H9 (cell line): ENCODE results near the gene ALDH1L1. TPM values are rescaled to one million over a fixed set of nuclear protein-coding genes. Genes with fewer than 3 reads are reported as not detected.

Experiments
- DNase-seq: peaks from one replicate; pipeline ENCODE4 v3.0.0-alpha.2; 2017
- H2AFZ ChIP-seq: one replicate; pipeline ENCODE4 v1.6.1; 2013; ENCODE audit warnings: mild to moderate bottlenecking, low read length, control low read depth, moderate library complexity
- H2AK5ac ChIP-seq: 2 replicates; pipeline ENCODE4 v1.6.1; 2013; ENCODE audit warnings: low read length, control low read depth, mixed read lengths; ENCODE audit not compliant: insufficient read length
- H2BK120ac ChIP-seq: one replicate; pipeline ENCODE4 v1.6.1; 2013; ENCODE audit warnings: low read depth, mild to moderate bottlenecking, low read length, control low read depth, inconsistent platforms; ENCODE audit not compliant: poor library complexity, severe bottlenecking
- H2BK12ac ChIP-seq: 2 replicates; pipeline ENCODE4 v1.6.1; 2013; ENCODE audit warnings: low read length, control low read depth, mixed read lengths, low read depth; ENCODE audit not compliant: insufficient read length
- H2BK15ac ChIP-seq: 2 replicates; pipeline ENCODE4 v1.6.1; 2013; ENCODE audit warnings: low read depth, low read length, control low read depth
- H2BK20ac ChIP-seq: one replicate; pipeline ENCODE4 v1.6.1; 2013; ENCODE audit warnings: low read depth, mild to moderate bottlenecking, low read length, control low read depth, inconsistent platforms; ENCODE audit not compliant: poor library complexity, severe bottlenecking
- H2BK5ac ChIP-seq: 2 replicates; pipeline ENCODE4 v1.6.1; 2013; ENCODE audit warnings: low read length, control low read depth, mixed read lengths; ENCODE audit not compliant: insufficient read length
- H3K14ac ChIP-seq: 2 replicates; pipeline ENCODE4 v1.6.1; 2013; ENCODE audit warnings: low read length, control low read depth; ENCODE audit not compliant: insufficient read depth
- H3K18ac ChIP-seq: 2 replicates; pipeline ENCODE4 v1.6.1; 2013; ENCODE audit warnings: low read depth, mild to moderate bottlenecking, mixed read lengths, low read length, control low read depth; ENCODE audit not compliant: insufficient read length
- H3K23ac ChIP-seq: 2 replicates; pipeline ENCODE4 v1.6.1; 2013; ENCODE audit warnings: low read length, control low read depth, mixed read lengths, low read depth; ENCODE audit not compliant: insufficient read length
- H3K23me2 ChIP-seq: 2 replicates; pipeline ENCODE4 v1.6.1; 2013; ENCODE audit warnings: low read depth, mild to moderate bottlenecking, mixed read lengths, low read length, control low read depth; ENCODE audit not compliant: insufficient read length, poor library complexity, severe bottlenecking
- H3K27ac ChIP-seq: 2 replicates; pipeline ENCODE4 v1.5.1; 2013; ENCODE audit warnings: low read length, control low read depth, mixed read lengths, low read depth; ENCODE audit not compliant: insufficient read length
- H3K27me3 ChIP-seq: 2 replicates; pipeline ENCODE4 v1.6.1; 2013; ENCODE audit warnings: low read length, control low read depth, inconsistent platforms; ENCODE audit not compliant: insufficient read depth
- H3K4ac ChIP-seq: 2 replicates; pipeline ENCODE4 v1.6.1; 2013; ENCODE audit warnings: low read depth, mild to moderate bottlenecking, control low read depth, inconsistent platforms, low read length, moderate library complexity
- H3K4me1 ChIP-seq: 2 replicates; pipeline ENCODE4 v1.6.1; 2013; ENCODE audit warnings: low read length, control low read depth, inconsistent platforms; ENCODE audit not compliant: insufficient read depth
- H3K4me2 ChIP-seq: 2 replicates; pipeline ENCODE4 v1.6.1; 2013; ENCODE audit warnings: low read length, control low read depth, mixed read lengths; ENCODE audit not compliant: insufficient read length, insufficient read depth
- H3K56ac ChIP-seq: 2 replicates; pipeline ENCODE4 v1.6.1; 2013; ENCODE audit warnings: low read depth, mild to moderate bottlenecking, mixed read lengths, low read length, control low read depth; ENCODE audit not compliant: insufficient read length
- H3K79me1 ChIP-seq: 2 replicates; pipeline ENCODE4 v1.6.1; 2013; ENCODE audit warnings: low read depth, mild to moderate bottlenecking, moderate library complexity, low read length, control low read depth, inconsistent platforms; ENCODE audit not compliant: insufficient read depth, poor library complexity, severe bottlenecking
- H3K79me2 ChIP-seq: 2 replicates; pipeline ENCODE4 v1.6.1; 2013; ENCODE audit warnings: low read length, control low read depth, inconsistent platforms; ENCODE audit not compliant: insufficient read depth
- H3K9ac ChIP-seq: 2 replicates; pipeline ENCODE4 v1.6.1; 2013; ENCODE audit warnings: low read length, control low read depth, mixed read lengths; ENCODE audit not compliant: insufficient read length; ENCODE audit errors: extremely low read depth
- H3K9me3 ChIP-seq: one replicate; pipeline ENCODE4 v1.6.1; 2013; ENCODE audit warnings: low read depth, low read length, inconsistent platforms; ENCODE audit not compliant: control insufficient read depth
- H3T11ph ChIP-seq: one replicate; pipeline ENCODE4 v1.6.1; 2013; ENCODE audit warnings: mild to moderate bottlenecking, low read length, control low read depth, inconsistent platforms
- H4K20me1 ChIP-seq: one replicate; pipeline ENCODE4 v1.6.1; 2013; ENCODE audit not compliant: control insufficient read depth, insufficient read length, insufficient read depth
- H4K5ac ChIP-seq: 2 replicates; pipeline ENCODE4 v1.6.1; 2013; ENCODE audit warnings: low read depth, mild to moderate bottlenecking, mixed read lengths, low read length, control low read depth; ENCODE audit not compliant: insufficient read length
- H4K8ac ChIP-seq: replicated peaks from 2 replicates; pipeline ENCODE4 v1.6.1; 2013; ENCODE audit warnings: low read length, control low read depth, mixed read lengths, low read depth; ENCODE audit not compliant: insufficient read length
- H4K91ac ChIP-seq: 2 replicates; pipeline ENCODE4 v1.6.1; 2013; ENCODE audit warnings: low read depth, mild to moderate bottlenecking, moderate library complexity, mixed read lengths, low read length, control low read depth; ENCODE audit not compliant: insufficient read length
- H3K27ac Mint-ChIP-seq, 3 experiments: 2 replicates in 2 of 3; 3 replicates in 1 of 3; pipeline ENCODE4 v1.8.0; 2020 to 2021; ENCODE audit warnings: mixed read lengths in 3 of 3, mild to moderate bottlenecking in 1 of 3, moderate library complexity in 1 of 3
- H3K27me3 Mint-ChIP-seq: 2 replicates; pipeline ENCODE4 v1.8.0; 2021; ENCODE audit warnings: low read depth, mild to moderate bottlenecking, moderate library complexity, mixed read lengths
- H3K36me3 Mint-ChIP-seq, 3 experiments: 2 replicates in 2 of 3; 3 replicates in 1 of 3; pipeline ENCODE4 v1.8.0; 2020 to 2021; ENCODE audit warnings: low read depth in 3 of 3, mixed read lengths in 3 of 3; ENCODE audit not compliant: insufficient read depth in 1 of 3
- H3K4me1 Mint-ChIP-seq, 2 experiments: 2 replicates each; pipeline ENCODE4 v1.8.0; 2020; ENCODE audit warnings: mixed read lengths in 2 of 2
- H3K4me3 Mint-ChIP-seq, 2 experiments: 2 replicates in 1 of 2; 3 replicates in 1 of 2; pipeline ENCODE4 v1.8.0; 2020 to 2021; ENCODE audit warnings: mild to moderate bottlenecking in 2 of 2, mixed read lengths in 2 of 2, moderate library complexity in 1 of 2
- H3K9me3 Mint-ChIP-seq, 2 experiments: 2 replicates in 1 of 2; 3 replicates in 1 of 2; pipeline ENCODE4 v1.8.0; 2020; ENCODE audit warnings: mild to moderate bottlenecking in 2 of 2, mixed read lengths in 2 of 2, moderate library complexity in 1 of 2
- CTCF ChIP-seq: fragments of 200-600 bp; sonication (generic); conservative IDR thresholded peaks from 3 replicates; pipeline ENCODE4 v1.8.0; 2021; ENCODE audit warnings: antibody characterized with exemption, mild to moderate bottlenecking
- total RNA-seq: library from RNA; stranded (reverse); gene quantifications from 2 replicates; pipeline ENCODE4 v1.2.1, GENCODE V29; 2021

Gene ALDH1L1
- total RNA-seq, 1 experiment from 2014 or later = 0.90 TPM

GRCh38 chr3:126076140-126076539 is 104.2 kb downstream of the ALDH1L1 start:
- no peak overlapping the region for H3K23ac ChIP-seq
- no peak overlapping the region for H3K9ac ChIP-seq
- no peak overlapping the region for H3K56ac ChIP-seq
- no peak overlapping the region for H3K4me2 ChIP-seq
- no peaks in the 10 kb centered on the region for H3K27me3 ChIP-seq
- no peaks in the 10 kb centered on the region for H4K20me1 ChIP-seq
- H3K4ac ChIP-seq = no peak overlapping the region
- H2BK20ac ChIP-seq = no peak overlapping the region
- no peak overlapping the region for H3K18ac ChIP-seq
- H2AFZ ChIP-seq = no peak overlapping the region
- H3K27me3 Mint-ChIP-seq = no peaks in the 10 kb centered on the region
- peaks cover 3% of the 10 kb centered on the region for H3K79me1 ChIP-seq
- H3K4me3 Mint-ChIP-seq = no peak overlapping the region
- no peaks in the 10 kb centered on the region for H3K9me3 ChIP-seq
- H4K5ac ChIP-seq = no peak overlapping the region
- no peaks in the 10 kb centered on the region for H3K4me1 ChIP-seq
- no peak for DNase-seq
- TF ChIP-seq CTCF = no peak
- no peak overlapping the region for H2BK15ac ChIP-seq
- H4K91ac ChIP-seq = no peak overlapping the region
- H2BK12ac ChIP-seq = no peak overlapping the region
- H3K36me3 Mint-ChIP-seq = peaks cover 3 to 10% (median 8%) of the 10 kb centered on the region in 3 experiments
- H2AK5ac ChIP-seq = no peak overlapping the region
- no peak overlapping the region for H3T11ph ChIP-seq
- H3K27ac Mint-ChIP-seq = no peak overlapping the region
- no peaks in the 10 kb centered on the region for H3K79me2 ChIP-seq
- no peak overlapping the region for H3K14ac ChIP-seq
- no peaks in the 10 kb centered on the region for H3K23me2 ChIP-seq
- 0 out of 4 replicates have a peak, but pooled peaks cover 0 to 7% of the 10 kb centered on the region in 2 experiments for H3K4me1 Mint-ChIP-seq
- H2BK5ac ChIP-seq = no peak overlapping the region
- no peaks in the 10 kb centered on the region; a peak in 2 of 5 replicates for H3K9me3 Mint-ChIP-seq
- no peak overlapping the region for H4K8ac ChIP-seq
- no peak overlapping the region for H2BK120ac ChIP-seq
- no peak overlapping the region for H3K27ac ChIP-seq
